ENCODE measurements around the gene TMEM9B. TPM values are rescaled to one million over a fixed set of nuclear protein-coding genes. Genes with fewer than 3 reads are reported as not detected.

TMEM9B gene
- polyA plus RNA-seq, 3 donors: 25.5 to 149 (median 141) TPM

DNA sequence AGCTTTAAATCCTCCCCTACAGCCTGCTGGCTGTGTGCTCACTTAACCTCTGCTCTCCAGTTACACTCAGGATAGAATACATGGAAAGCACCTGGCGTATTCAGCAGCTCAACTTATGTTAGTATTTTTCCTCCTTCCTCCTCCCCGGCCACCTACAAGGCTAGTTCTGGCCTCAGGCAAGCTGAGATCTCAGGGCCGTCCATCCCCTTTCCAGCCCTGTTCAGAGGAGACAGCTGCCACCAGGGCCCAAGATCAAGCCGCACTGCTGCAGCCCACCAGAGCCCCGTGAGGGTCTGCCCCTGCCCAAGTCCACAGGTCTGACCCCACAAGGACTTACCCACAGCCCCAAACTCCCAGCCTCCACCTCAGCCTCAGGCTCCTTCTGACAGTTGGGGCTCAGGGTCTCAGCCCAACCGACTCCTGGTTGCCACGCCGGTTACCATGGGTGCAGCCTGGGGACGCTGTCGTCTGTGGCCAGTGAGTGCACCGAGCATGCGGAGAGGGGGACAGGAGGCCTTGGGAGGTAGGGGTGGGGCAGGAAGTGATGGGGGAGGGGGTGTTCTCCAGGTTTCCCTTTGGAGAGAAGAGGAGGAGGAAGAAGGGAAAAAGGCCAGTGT lies 31.6 kb downstream of the TMEM9B start, which contains the start of gene C11orf16:
Gene C11orf16 (minus strand): TSS at position 384 of the 617 bp plus-strand sequence. CDS start 639 bp downstream, outside the sequence.
- Histone ChIP-seq H4K20me1 (ENCODE audit: insufficient read depth, low read length) (no peaks in the 10 kb centered on the region), H3K4me2 (replicated peaks; ENCODE audit: extremely low read depth, low read length, poor library complexity, severe bottlenecking) (no peak within 1 kb of the TSS), H3K27ac (ENCODE audit: low read depth in 1 of 2, low read length in 2 of 2) (no peak within 1 kb of the TSS), H3K27me3 (ENCODE audit: control insufficient read depth in 2 of 2, insufficient read depth in 2 of 2, low read length in 2 of 2) (no peaks in the 10 kb centered on the region), H3K9ac (ENCODE audit: insufficient read depth, low read length, poor library complexity, severe bottlenecking) (no peak within 1 kb of the TSS), H3K4me3 (replicated peaks in 1 of 3; ENCODE audit: low read depth in 2 of 3, low read length in 3 of 3) (no peak within 1 kb of the TSS), H3K4me1 (ENCODE audit: control insufficient read depth in 1 of 2, insufficient read depth in 2 of 2, low read length in 2 of 2) (no peaks in the 10 kb centered on the region), H3K36me3 (replicated peaks in 1 of 2; ENCODE audit: control insufficient read depth in 1 of 2, insufficient read depth in 2 of 2, low read length in 2 of 2) (no peaks in the 10 kb centered on the region), H3K9me3 (replicated peaks in 1 of 2; ENCODE audit: control insufficient read depth in 1 of 2, insufficient read depth in 1 of 2, low read length in 2 of 2) (no peaks in the 10 kb centered on the region), H3K79me2 (ENCODE audit: insufficient read depth, low read length) (no peaks in the 10 kb centered on the region), H2AFZ (ENCODE audit: insufficient read depth, low read depth, low read length, poor library complexity, severe bottlenecking) (no peak within 1 kb of the TSS)
- Mint-ChIP-seq H3K4me3 (no peak within 1 kb of the TSS), H3K4me1 (no peaks in the 10 kb centered on the region), H3K9me3 (no peaks in the 10 kb centered on the region), H3K27ac (peak within 1 kb of the TSS in 1 of 7 donors; percentile 63), H3K36me3 (no peaks in the 10 kb centered on the region), H3K27me3 (ENCODE audit: low read depth in 3 of 3) (peaks cover 0 to 5% (median 2%) of the 10 kb centered on the region in 3 donors)
- intact Hi-C loops (cut with micrococcal nuclease): no loop called here
- no peak for DNase-seq
- WGBS (ENCODE audit: insufficient coverage): 90% methylated on average over 12 of the region's 12 CpGs
- TF ChIP-seq, protein P1, sequence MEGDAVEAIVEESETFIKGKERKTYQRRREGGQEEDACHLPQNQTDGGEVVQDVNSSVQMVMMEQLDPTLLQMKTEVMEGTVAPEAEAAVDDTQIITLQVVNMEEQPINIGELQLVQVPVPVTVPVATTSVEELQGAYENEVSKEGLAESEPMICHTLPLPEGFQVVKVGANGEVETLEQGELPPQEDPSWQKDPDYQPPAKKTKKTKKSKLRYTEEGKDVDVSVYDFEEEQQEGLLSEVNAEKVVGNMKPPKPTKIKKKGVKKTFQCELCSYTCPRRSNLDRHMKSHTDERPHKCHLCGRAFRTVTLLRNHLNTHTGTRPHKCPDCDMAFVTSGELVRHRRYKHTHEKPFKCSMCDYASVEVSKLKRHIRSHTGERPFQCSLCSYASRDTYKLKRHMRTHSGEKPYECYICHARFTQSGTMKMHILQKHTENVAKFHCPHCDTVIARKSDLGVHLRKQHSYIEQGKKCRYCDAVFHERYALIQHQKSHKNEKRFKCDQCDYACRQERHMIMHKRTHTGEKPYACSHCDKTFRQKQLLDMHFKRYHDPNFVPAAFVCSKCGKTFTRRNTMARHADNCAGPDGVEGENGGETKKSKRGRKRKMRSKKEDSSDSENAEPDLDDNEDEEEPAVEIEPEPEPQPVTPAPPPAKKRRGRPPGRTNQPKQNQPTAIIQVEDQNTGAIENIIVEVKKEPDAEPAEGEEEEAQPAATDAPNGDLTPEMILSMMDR (IDR thresholded peaks at IDR 0.05): no peak

DNA sequence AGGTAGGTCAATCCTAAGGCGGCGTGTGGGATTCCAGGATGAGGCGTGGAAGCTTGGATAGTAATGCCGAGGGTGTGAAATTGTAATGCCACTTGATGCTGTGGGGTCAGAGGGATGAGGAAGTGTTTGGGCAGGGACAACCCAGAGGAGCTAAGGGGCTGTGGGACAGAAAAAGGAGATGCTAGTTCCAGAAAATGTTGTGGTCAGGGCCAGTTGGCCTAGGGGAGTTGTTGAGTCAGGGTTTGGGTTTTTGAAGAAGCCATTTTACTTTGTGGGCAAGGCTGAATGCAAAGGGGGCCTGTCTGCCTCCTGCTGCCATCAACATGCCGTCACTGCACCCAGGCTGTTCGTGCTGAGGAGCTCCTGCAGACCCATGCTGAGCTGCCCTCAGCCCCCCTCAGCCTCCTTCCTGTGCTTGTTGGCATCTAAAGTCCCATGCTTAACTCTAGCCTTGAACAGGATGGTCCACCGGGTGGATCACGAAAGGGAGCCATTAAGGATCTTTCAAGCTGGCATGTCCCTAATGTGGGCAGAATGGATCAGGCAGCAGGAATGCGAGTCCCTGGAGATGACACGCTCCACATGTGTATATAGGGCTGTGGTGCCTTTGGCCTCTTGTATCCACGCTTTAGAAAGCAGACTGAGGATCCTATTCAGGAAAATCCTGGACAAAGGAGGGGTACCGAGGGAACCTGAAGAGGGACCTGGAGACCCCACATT lies 33.6 kb downstream of the TMEM9B start:
- TF ChIP-seq, protein P1 (IDR thresholded peaks at IDR 0.05): no peak
- H2AFZ ChIP-seq (ENCODE audit: insufficient read depth, low read depth, low read length, poor library complexity, severe bottlenecking): no peak overlapping the region
- H3K36me3 ChIP-seq (replicated peaks in 1 of 2; ENCODE audit: control insufficient read depth in 1 of 2, insufficient read depth in 2 of 2, low read length in 2 of 2): peaks cover 0 to 1% of the 10 kb centered on the region in 2 donors
- no peaks in the 10 kb centered on the region for H3K9me3 ChIP-seq (replicated peaks in 1 of 2; ENCODE audit: control insufficient read depth in 1 of 2, insufficient read depth in 1 of 2, low read length in 2 of 2)
- Mint-ChIP-seq H3K27ac (peak overlapping the region in 1 of 7 donors; percentile 23), H3K4me3 (no peak overlapping the region), H3K36me3 (peaks cover 0 to 5% of the 10 kb centered on the region in 2 donors), H3K27me3 (ENCODE audit: low read depth in 3 of 3) (peaks cover 0 to 3% (median 0%) of the 10 kb centered on the region in 3 donors), H3K4me1 (no peaks in the 10 kb centered on the region), H3K9me3 (peaks cover 0 to 2% (median 0%) of the 10 kb centered on the region in 7 donors)
- no peaks in the 10 kb centered on the region for H3K79me2 ChIP-seq (ENCODE audit: insufficient read depth, low read length)
- no peak overlapping the region for H3K4me2 ChIP-seq (replicated peaks; ENCODE audit: extremely low read depth, low read length, poor library complexity, severe bottlenecking)
- intact Hi-C loops (cut with micrococcal nuclease): no loop called here
- H3K4me1 ChIP-seq (ENCODE audit: control insufficient read depth in 1 of 2, insufficient read depth in 2 of 2, low read length in 2 of 2): no peaks in the 10 kb centered on the region
- H3K27ac ChIP-seq (ENCODE audit: low read depth in 1 of 2, low read length in 2 of 2): no peak overlapping the region
- H4K20me1 ChIP-seq (ENCODE audit: insufficient read depth, low read length): no peaks in the 10 kb centered on the region
- H3K4me3 ChIP-seq (replicated peaks in 1 of 3; ENCODE audit: low read depth in 2 of 3, low read length in 3 of 3): no peak overlapping the region
- no peaks in the 10 kb centered on the region for H3K27me3 ChIP-seq (ENCODE audit: control insufficient read depth in 2 of 2, insufficient read depth in 2 of 2, low read length in 2 of 2)
- no peak overlapping the region for H3K9ac ChIP-seq (ENCODE audit: insufficient read depth, low read length, poor library complexity, severe bottlenecking)
- WGBS (ENCODE audit: insufficient coverage): 91% methylated on average over 10 of the region's 12 CpGs
- DNase-seq: no peak

All from CD14-positive monocyte (primary cell).